HG02623 (cell line): Measurements from ENCODE around the gene TMEM91.

ENCODE experiments used
- ATAC-seq: cut with Tn5 transposase; IDR thresholded peaks from one replicate; pipeline ENCODE4 v1.9.1; 2021; ENCODE audit warnings: moderate library complexity; ENCODE audit not compliant: unreplicated experiment

Gene TMEM91

DNA sequence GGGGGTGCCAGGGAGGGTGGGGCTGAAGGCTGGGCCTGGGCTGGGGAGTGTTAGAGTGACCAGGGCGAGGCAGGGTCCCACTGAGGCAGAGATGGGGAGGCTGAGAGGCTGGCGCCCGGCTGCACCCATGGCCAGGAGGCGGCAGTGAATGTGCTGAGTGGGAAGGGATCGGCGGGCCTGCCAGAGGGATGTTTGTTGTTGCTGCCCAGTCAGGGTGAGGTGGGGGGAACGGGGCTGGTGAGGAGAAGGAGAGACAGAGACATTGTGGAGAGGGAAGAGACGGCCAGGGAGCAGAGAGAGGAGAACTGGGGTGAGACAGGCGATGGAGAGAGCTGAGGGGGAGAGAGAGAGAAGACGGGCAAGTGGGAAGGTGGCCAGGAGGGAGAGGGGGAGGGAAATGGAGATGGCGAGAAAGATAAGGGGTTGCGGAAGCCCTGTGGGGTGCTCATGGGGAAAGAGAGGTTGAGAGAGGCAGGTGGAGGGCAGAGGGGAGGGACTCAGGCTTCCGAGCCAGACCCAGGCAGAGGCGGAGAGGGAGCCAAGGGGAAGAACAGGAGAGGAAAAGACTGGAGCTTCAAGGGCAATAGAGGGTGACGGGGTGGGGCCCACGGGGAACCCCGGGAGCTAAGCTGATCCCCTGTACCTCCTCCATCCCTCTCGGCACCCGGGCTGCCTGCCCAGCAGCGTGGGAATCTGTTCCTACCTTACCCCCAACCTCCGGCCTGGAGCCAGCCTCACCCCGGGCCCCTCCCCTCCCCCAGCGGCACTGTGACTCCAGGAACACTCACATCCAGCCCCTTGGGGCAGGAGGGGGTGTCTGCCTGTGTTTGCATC is 51.5 kb downstream of the TMEM91 start:
- ATAC-seq: no peak

GRCh38 chr19:41428481-41428859 is 52.1 kb downstream of the TMEM91 start:
- no peak for ATAC-seq

DNA sequence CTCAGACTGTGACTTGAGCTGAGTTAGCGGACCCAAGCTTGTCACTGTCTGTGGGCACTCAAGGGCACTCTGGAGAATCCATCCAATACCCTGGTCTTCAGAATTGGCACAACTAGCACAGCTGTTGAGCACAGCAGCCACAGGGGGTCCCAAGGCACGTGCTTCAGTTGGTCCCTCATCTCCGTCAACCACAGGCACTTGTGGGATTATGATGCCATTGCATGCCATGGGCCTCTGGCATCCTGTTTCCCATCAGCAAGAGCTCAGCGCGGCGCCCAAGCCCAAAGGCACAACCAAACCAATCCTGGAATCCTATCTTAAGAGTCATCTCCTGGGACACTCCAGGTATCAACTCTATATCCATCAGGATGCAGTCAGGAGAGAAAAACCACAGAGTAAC is 54.6 kb downstream of the TMEM91 start:
- no peak for ATAC-seq

DNA sequence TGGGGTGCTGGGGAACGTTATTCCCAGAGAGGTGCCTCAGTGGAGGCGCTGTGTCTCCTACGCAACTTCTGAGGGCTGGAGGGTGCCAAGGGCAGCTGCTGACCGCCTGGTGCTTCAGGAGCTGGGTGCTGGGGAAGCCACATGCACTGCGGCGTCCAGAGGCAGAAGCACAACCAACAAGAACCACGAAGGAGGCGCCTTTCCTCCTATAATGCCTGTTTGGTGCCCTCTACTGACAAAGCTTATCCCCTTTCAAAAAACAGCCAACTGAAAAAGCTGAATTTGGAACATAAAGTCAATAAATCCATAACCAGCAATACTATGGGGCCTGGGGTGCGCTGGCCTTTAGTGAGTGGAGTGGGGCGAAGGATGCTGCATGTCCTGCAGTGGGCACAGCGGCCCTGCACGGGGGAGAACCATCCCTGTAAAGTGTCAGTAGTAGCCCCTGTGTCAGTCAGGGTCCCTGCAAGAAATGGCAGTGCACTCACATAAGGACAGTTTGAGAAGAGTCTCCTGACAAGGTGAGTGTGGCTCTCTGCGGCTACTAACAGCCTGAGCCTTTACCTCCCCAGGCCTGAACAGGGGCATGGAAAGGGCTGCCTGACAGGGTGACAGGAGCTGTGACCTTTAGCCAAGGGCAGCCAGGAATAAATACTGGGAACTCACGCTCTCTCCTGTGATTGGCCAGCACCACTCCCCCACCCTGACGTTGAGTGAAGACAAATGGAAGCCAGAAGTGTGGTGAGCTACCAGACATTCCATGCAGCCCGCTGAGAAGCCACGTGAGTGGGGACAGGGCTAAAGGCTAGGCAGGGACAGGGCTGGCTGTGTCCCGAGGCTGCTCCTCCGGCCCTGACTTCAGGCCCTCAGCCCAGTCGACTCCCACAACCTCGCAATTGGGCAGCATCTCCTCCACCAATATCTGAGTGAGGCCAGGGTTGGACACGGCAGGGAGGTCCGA is 55.4 kb downstream of the TMEM91 start:
- no peak for ATAC-seq

DNA sequence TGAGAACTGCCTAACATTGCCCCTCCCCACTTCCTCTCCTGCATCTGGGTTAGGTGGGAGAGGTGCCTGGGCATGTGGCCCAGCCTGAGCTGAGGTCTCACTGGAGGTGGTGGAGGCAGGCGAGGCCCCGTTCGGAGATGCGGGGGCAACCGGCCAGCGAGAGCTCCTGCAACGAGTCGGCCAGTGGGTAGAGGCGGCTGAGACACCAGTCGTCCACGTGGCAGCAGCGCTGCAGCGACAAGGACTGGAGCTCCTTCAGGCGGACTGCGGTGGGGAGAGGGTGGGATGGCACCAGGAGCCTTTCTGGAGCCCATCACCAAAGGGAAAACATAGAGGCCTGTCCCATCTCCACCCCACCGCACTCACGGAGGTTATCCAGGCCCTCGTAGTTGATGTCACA is 56.8 kb downstream of the TMEM91 start:
- ATAC-seq: no peak
